Erythroblast (primary cell): ENCODE results near the gene NR2F1-AS1.

Experiments
- GATA1 ChIP-seq: IDR thresholded peaks from 2 replicates; pipeline ENCODE4 v1.6.1; 2011; ENCODE audit warnings: low read depth, mild to moderate bottlenecking, control low read depth, low read length, moderate library complexity
- POLR2A ChIP-seq: IDR thresholded peaks from 2 replicates; pipeline ENCODE4 v1.6.1; 2011; ENCODE audit warnings: mild to moderate bottlenecking, low read length

GRCh38 chr5:93622240-93622885 is 41.3 kb upstream of the NR2F1-AS1 start:
- TF ChIP-seq POLR2A (no peak), GATA1 (no peak)
